ENCODE data around the gene MICOS13. TPM values are rescaled to one million over a fixed set of nuclear protein-coding genes. Genes with fewer than 3 reads are reported as not detected.

The MICOS13 gene
- total RNA-seq, 1 donor from 2014 or later, result 55.4 TPM

DNA sequence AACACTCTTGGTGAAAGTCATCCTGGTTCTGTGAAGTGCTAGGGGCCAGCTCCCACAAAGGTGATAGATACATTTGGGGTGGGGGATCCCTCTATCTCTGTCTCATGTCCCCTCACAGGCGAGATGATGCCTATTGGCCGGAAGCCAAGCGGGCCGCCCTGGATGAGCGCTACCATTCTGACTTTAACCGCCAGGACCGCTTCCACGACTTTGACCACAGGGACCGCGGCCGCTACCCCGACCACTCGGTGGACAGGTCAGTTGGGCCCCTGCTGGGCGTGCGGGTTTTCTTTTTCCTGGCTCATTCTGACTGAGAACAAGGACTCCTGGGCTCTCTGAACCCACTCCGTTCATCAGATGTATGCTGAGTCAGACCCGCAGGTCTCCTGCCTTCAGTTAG, 16.4 kb downstream of the MICOS13 start:
- no peak for DNase-seq (ENCODE audit: low read depth)
- no peak overlapping the region for H3K4me3 ChIP-seq (ENCODE audit: low read depth, low read length)
- H3K27me3 ChIP-seq (ENCODE audit: control insufficient read depth, insufficient read depth, low read length), result no peaks in the 10 kb centered on the region
- TF ChIP-seq, protein P1, sequence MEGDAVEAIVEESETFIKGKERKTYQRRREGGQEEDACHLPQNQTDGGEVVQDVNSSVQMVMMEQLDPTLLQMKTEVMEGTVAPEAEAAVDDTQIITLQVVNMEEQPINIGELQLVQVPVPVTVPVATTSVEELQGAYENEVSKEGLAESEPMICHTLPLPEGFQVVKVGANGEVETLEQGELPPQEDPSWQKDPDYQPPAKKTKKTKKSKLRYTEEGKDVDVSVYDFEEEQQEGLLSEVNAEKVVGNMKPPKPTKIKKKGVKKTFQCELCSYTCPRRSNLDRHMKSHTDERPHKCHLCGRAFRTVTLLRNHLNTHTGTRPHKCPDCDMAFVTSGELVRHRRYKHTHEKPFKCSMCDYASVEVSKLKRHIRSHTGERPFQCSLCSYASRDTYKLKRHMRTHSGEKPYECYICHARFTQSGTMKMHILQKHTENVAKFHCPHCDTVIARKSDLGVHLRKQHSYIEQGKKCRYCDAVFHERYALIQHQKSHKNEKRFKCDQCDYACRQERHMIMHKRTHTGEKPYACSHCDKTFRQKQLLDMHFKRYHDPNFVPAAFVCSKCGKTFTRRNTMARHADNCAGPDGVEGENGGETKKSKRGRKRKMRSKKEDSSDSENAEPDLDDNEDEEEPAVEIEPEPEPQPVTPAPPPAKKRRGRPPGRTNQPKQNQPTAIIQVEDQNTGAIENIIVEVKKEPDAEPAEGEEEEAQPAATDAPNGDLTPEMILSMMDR (IDR thresholded peaks at IDR 0.05; ENCODE audit: insufficient read depth, low read length, poor library complexity, severe bottlenecking), result no peak
- peaks cover 3% of the 10 kb centered on the region for H3K36me3 ChIP-seq (ENCODE audit: control insufficient read depth, insufficient read depth, low read length)

DNA sequence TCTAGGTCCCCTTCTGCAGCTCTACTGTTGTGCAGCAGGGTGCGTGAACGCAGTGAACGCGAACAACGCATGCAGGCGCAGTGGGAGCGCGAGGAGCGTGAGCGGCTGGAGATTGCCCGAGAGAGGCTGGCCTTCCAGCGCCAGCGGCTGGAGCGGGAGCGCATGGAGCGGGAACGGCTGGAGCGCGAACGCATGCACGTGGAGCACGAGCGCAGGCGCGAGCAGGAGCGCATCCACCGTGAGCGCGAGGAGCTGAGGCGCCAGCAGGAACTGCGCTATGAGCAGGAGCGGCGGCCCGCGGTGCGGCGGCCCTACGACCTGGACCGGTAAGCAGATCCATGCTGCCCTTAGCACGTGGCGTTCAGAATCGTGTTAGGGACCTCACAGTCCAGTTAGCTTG, 18.8 kb downstream of the MICOS13 start:
- H3K36me3 ChIP-seq (ENCODE audit: control insufficient read depth, insufficient read depth, low read length), result peaks cover 2% of the 10 kb centered on the region
- no peaks in the 10 kb centered on the region for H3K27me3 ChIP-seq (ENCODE audit: control insufficient read depth, insufficient read depth, low read length)
- H3K4me3 ChIP-seq (ENCODE audit: low read depth, low read length), result no peak overlapping the region
- DNase-seq (ENCODE audit: low read depth), result no peak
- TF ChIP-seq, protein P1 (IDR thresholded peaks at IDR 0.05; ENCODE audit: insufficient read depth, low read length, poor library complexity, severe bottlenecking), result no peak

DNA sequence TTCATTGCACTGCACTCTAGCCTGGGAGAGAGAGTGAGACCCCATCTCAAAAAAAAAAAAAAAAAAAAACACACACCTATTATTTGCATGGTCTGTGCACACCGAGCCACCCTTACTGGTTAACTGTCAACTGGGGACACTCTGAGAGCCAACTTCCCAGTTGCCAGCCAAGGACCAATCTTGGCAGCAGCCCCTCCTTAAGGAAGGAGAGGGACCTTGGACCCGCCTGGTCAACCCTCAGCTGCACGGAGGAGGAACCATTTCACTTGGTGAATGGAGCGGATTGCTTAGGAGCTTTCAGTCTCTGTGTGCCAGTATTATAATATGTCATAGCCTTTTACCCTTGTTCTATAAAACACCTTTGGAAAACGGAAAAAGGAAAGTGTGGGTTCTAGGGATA, 24.9 kb downstream of the MICOS13 start:
- Histone ChIP-seq H3K4me3 (ENCODE audit: low read depth, low read length) (no peak overlapping the region), H3K27me3 (ENCODE audit: control insufficient read depth, insufficient read depth, low read length) (no peaks in the 10 kb centered on the region), H3K36me3 (ENCODE audit: control insufficient read depth, insufficient read depth, low read length) (peaks cover 2% of the 10 kb centered on the region)
- no peak for DNase-seq (ENCODE audit: low read depth)
- TF ChIP-seq, protein P1 (IDR thresholded peaks at IDR 0.05; ENCODE audit: insufficient read depth, low read length, poor library complexity, severe bottlenecking), result no peak

DNA sequence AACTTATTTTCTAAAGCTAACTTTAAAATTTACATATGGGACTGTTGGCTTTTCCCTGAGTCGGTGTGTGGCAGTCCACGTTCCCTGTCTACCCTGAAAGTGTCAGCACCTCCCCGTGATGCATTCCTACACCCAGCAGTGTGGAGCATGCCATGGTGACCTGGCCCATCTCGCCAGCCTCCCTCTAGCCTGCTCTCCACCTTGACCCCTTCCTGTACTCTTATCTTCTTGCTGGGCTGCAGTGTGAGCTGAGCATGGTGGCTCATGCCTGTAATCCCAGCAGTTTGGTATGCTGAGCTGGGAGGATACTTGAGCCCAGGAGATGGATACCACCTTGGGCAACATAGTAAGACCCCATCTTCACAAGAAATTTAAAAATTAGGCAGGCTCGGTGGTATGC, 25.4 kb downstream of the MICOS13 start:
- no peak for DNase-seq (ENCODE audit: low read depth)
- peaks cover 2% of the 10 kb centered on the region for H3K36me3 ChIP-seq (ENCODE audit: control insufficient read depth, insufficient read depth, low read length)
- H3K27me3 ChIP-seq (ENCODE audit: control insufficient read depth, insufficient read depth, low read length), result no peaks in the 10 kb centered on the region
- TF ChIP-seq, protein P1 (IDR thresholded peaks at IDR 0.05; ENCODE audit: insufficient read depth, low read length, poor library complexity, severe bottlenecking), result no peak
- no peak overlapping the region for H3K4me3 ChIP-seq (ENCODE audit: low read depth, low read length)

DNA sequence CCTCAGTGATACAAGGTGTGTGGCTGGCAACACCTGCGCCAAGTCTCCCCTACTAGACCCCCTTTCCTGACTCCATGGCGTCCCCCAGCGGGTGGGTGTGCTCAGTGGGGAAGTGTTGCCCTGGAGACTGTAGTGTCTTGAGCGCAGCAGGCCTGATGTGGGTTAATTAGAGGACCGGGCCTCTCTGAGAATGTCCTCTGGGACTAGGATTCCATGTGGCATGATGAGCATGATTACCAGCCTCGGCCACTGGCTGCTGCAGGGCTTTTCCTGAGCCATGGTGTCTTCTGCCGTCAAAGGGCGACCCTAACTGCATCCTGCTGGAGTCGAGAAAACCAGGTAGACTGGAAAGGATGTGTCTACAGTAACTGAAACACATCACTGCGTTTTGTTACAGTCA, 28.1 kb downstream of the MICOS13 start:
- TF ChIP-seq, protein P1 (IDR thresholded peaks at IDR 0.05; ENCODE audit: insufficient read depth, low read length, poor library complexity, severe bottlenecking), result no peak
- Histone ChIP-seq H3K4me3 (ENCODE audit: low read depth, low read length) (no peak overlapping the region), H3K27me3 (ENCODE audit: control insufficient read depth, insufficient read depth, low read length) (no peaks in the 10 kb centered on the region), H3K36me3 (ENCODE audit: control insufficient read depth, insufficient read depth, low read length) (no peaks in the 10 kb centered on the region)
- no peak for DNase-seq (ENCODE audit: low read depth)

DNA sequence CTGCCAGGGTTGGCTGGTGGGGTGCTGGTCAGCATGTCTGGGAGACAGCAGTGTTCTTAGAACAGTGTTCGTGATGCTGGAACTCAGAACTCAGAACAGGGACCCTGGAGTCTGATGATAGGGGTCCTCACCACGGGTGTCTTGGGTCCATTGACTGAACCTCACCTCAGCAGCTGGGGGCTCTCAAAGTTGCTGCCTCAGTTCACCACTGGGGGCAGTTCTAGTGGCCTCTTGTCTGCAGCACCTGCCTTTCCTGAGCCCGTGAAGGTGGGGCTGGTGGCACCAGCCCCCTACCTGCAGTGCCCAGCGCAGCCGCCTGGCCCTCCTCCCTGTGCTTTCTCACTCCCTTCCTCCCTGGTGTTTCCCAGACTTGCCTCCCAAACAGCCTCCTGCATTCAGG, 29.0 kb downstream of the MICOS13 start:
- peaks cover 3% of the 10 kb centered on the region for H3K36me3 ChIP-seq (ENCODE audit: control insufficient read depth, insufficient read depth, low read length)
- no peak overlapping the region for H3K4me3 ChIP-seq (ENCODE audit: low read depth, low read length)
- no peak for DNase-seq (ENCODE audit: low read depth)
- H3K27me3 ChIP-seq (ENCODE audit: control insufficient read depth, insufficient read depth, low read length), result no peaks in the 10 kb centered on the region
- TF ChIP-seq, protein P1 (IDR thresholded peaks at IDR 0.05; ENCODE audit: insufficient read depth, low read length, poor library complexity, severe bottlenecking), result no peak
